AML-193 (cell line): ENCODE data around the gene OSBP2.

ENCODE experiments used
- DNase-seq, 2 experiments: peaks; one replicate each; lab custom pipeline; 2025; lab: John Stamatoyannopoulos, UW

OSBP2 gene

GRCh38 chr22:30843245-30843644 is 148.6 kb downstream of the OSBP2 start:
- no peak for DNase-seq

GRCh38 chr22:30847583-30847982 is 152.9 kb downstream of the OSBP2 start:
- no peak for DNase-seq

- no peak for DNase-seq
These were observed 160.6 kb downstream of the OSBP2 start for GRCh38 chr22:30855266-30855665.

- DNase-seq = no peak
These were observed 161.2 kb downstream of the OSBP2 start for GRCh38 chr22:30855677-30856518.

GRCh38 chr22:30856741-30857502 is 162.2 kb downstream of the OSBP2 start:
- DNase-seq = no peak

- DNase-seq = no peak
These were observed 163.1 kb downstream of the OSBP2 start for GRCh38 chr22:30857791-30858190.

GRCh38 chr22:30858976-30859713 is 164.5 kb downstream of the OSBP2 start:
- DNase-seq = no peak

GRCh38 chr22:30859714-30860095 is 165.0 kb downstream of the OSBP2 start:
- DNase-seq = no peak

- DNase-seq = no peak
These were observed 165.8 kb downstream of the OSBP2 start for GRCh38 chr22:30860176-30861105.

- DNase-seq = no peak
These were observed 166.5 kb downstream of the OSBP2 start for GRCh38 chr22:30861131-30861530.

GRCh38 chr22:30861688-30862552 is 167.2 kb downstream of the OSBP2 start:
- DNase-seq = no peak

GRCh38 chr22:30863081-30863833 is 168.6 kb downstream of the OSBP2 start:
- DNase-seq = no peak

GRCh38 chr22:30864441-30865420 is 170.1 kb downstream of the OSBP2 start:
- DNase-seq = no peak

- DNase-seq = no peak
These were observed 171.0 kb downstream of the OSBP2 start for GRCh38 chr22:30865656-30866055.

GRCh38 chr22:30866216-30866615 is 171.5 kb downstream of the OSBP2 start:
- no peak for DNase-seq

GRCh38 chr22:30866811-30867271 is 172.2 kb downstream of the OSBP2 start:
- DNase-seq = no peak

GRCh38 chr22:30867746-30868662 is 173.3 kb downstream of the OSBP2 start:
- no peak for DNase-seq
